Liver (tissue), 9 donors: ENCODE measurements around the gene ARHGEF4. TPM values are rescaled to one million over a fixed set of nuclear protein-coding genes. Genes with fewer than 3 reads are reported as not detected.

ENCODE experiments used
- DNase-seq: peaks from one replicate; pipeline ENCODE4 v3.0.0-alpha.2; 2017; ENCODE audit warnings: low spot score
- H3K27ac ChIP-seq, 2 donors: one replicate each; pipeline ENCODE4 v1.7.0; 2013; ENCODE audit warnings: inconsistent platforms in 2 of 2, low read length in 2 of 2, control low read depth in 1 of 2, low read depth in 1 of 2, mild to moderate bottlenecking in 1 of 2
- H3K27me3 ChIP-seq, 4 donors: one replicate each; pipeline versions ENCODE4 v1.6.1 to v1.7.0; 2013; ENCODE audit warnings: low read length in 3 of 4, inconsistent platforms in 1 of 4, mild to moderate bottlenecking in 1 of 4, moderate library complexity in 1 of 4; ENCODE audit not compliant: control insufficient read depth in 4 of 4, insufficient read depth in 4 of 4
- H3K36me3 ChIP-seq, 4 donors: one replicate each; pipeline versions ENCODE4 v1.6.1 to v1.7.0; 2013; ENCODE audit warnings: low read length in 3 of 4, mild to moderate bottlenecking in 3 of 4, low read depth in 1 of 4, moderate library complexity in 1 of 4; ENCODE audit not compliant: control insufficient read depth in 4 of 4, insufficient read depth in 3 of 4
- H3K4me1 ChIP-seq, 4 donors: one replicate each; pipeline versions ENCODE4 v1.6.1 to v1.7.0; 2013; ENCODE audit warnings: low read length in 3 of 4, mild to moderate bottlenecking in 3 of 4, moderate library complexity in 1 of 4; ENCODE audit not compliant: control insufficient read depth in 4 of 4, insufficient read depth in 4 of 4
- H3K4me3 ChIP-seq, 3 donors: one replicate each; pipeline versions ENCODE4 v1.6.1 to v1.7.0; 2013; ENCODE audit warnings: low read length in 3 of 3, control low read depth in 1 of 3, low read depth in 1 of 3, mild to moderate bottlenecking in 1 of 3
- H3K9ac ChIP-seq, 2 donors: one replicate each; pipeline ENCODE4 v1.7.0; 2013; ENCODE audit warnings: low read length in 2 of 2, mild to moderate bottlenecking in 2 of 2, moderate library complexity in 2 of 2, control low read depth in 1 of 2, low read depth in 1 of 2
- H3K9me3 ChIP-seq, 4 donors: one replicate each; pipeline versions ENCODE4 v1.6.1 to v1.7.0; 2013; ENCODE audit warnings: low read length in 3 of 4; ENCODE audit not compliant: control insufficient read depth in 4 of 4
- CTCF ChIP-seq: fragments of 150-350 bp; IDR thresholded peaks from 2 replicates; pipeline ENCODE4 v1.5.1; 2017; ENCODE audit warnings: improper control_type of control experiment, low read depth, low read length; ENCODE audit not compliant: missing input control
- EGR1 ChIP-seq, 2 donors: IDR thresholded peaks; 2 replicates each; pipeline ENCODE4 v1.6.1; 2016 to 2018; ENCODE audit warnings: antibody characterized with exemption in 2 of 2, low read depth in 2 of 2
- FOXA1 ChIP-seq: IDR thresholded peaks from 2 replicates; pipeline ENCODE4 v1.6.1; 2016; ENCODE audit warnings: antibody characterized with exemption
- FOXA2 ChIP-seq: IDR thresholded peaks from 2 replicates; pipeline ENCODE4 v1.6.1; 2016; ENCODE audit warnings: antibody characterized with exemption
- GABPA ChIP-seq, 2 donors: IDR thresholded peaks in 1 of 2; conservative IDR thresholded peaks in 1 of 2; 2 replicates each; pipeline ENCODE4 v1.6.1; 2016; ENCODE audit warnings: antibody characterized with exemption in 2 of 2, mild to moderate bottlenecking in 1 of 2, moderate library complexity in 1 of 2
- HNF4A ChIP-seq, 2 donors: conservative IDR thresholded peaks; 2 replicates each; pipeline ENCODE4 v1.6.1; 2016; ENCODE audit warnings: antibody characterized with exemption in 2 of 2, mild to moderate bottlenecking in 2 of 2
- HNF4G ChIP-seq: IDR thresholded peaks from 2 replicates; pipeline ENCODE4 v1.6.1; 2016; ENCODE audit warnings: antibody characterized with exemption
- JUND ChIP-seq, 2 donors: IDR thresholded peaks; 2 replicates each; pipeline ENCODE4 v1.6.1; 2016; ENCODE audit warnings: antibody characterized with exemption in 2 of 2
- NR2F2 ChIP-seq: IDR thresholded peaks from 2 replicates; pipeline ENCODE4 v1.6.1; 2016; ENCODE audit warnings: antibody characterized with exemption
- RAD21 ChIP-seq, 2 donors: IDR thresholded peaks; 2 replicates each; pipeline ENCODE4 v1.6.1; 2016; ENCODE audit warnings: antibody characterized with exemption in 2 of 2, mild to moderate bottlenecking in 2 of 2
- RXRA ChIP-seq, 2 donors: IDR thresholded peaks; 2 replicates each; pipeline ENCODE4 v1.6.1; 2017 to 2018; ENCODE audit warnings: antibody characterized with exemption in 2 of 2, mild to moderate bottlenecking in 1 of 2
- TAF1 ChIP-seq: conservative IDR thresholded peaks from 2 replicates; pipeline ENCODE4 v1.6.1; 2016; ENCODE audit warnings: antibody characterized with exemption, mild to moderate bottlenecking
- YY1 ChIP-seq: IDR thresholded peaks from 2 replicates; pipeline ENCODE4 v1.6.1; 2016; ENCODE audit warnings: antibody characterized with exemption, mild to moderate bottlenecking
- WGBS: extraction: QIAGEN DNeasy Blood & Tissue Kit; methylation state at CpG from one replicate; pipeline ENCODE4 v1.1.7; 2013; 5-methylcytosine and 5-hydroxymethylcytosine counted together
- polyA plus RNA-seq, 2 donors: library from polyadenylated mRNA; stranded (reverse) in 1 of 2; unstranded in 1 of 2; fragments of 200-250 nt in 1 of 2; fragments of >200 nt in 1 of 2; fragmentation: Nextera tagmentation in 1 of 2; extraction: Ambion mirVana in 1 of 2; gene quantifications; one replicate each; pipeline versions ENCODE4 v1.2.1 to v1.2.3, GENCODE V29; 2013 to 2015
- total RNA-seq, 2 donors: library from RNA; depleted of rRNA; stranded (reverse); fragments of >200 nt; gene quantifications; one replicate each; pipeline ENCODE4 v1.2.3, GENCODE V29; 2014
- TF ChIP-seq, protein P1 (sequence below): IDR thresholded peaks from 2 replicates; pipeline ENCODE4 v1.6.1; 2016; ENCODE audit warnings: antibody characterized with exemption, mild to moderate bottlenecking
- TF ChIP-seq, protein P2 (sequence below): IDR thresholded peaks from 2 replicates; pipeline ENCODE4 v1.6.1; 2016; ENCODE audit warnings: antibody characterized with exemption
- TF ChIP-seq, protein P3 (sequence below): IDR thresholded peaks from 2 replicates; pipeline ENCODE4 v1.6.1; 2016; ENCODE audit warnings: antibody characterized with exemption
- donor health status: healthy.
- donor health status: healthy.
- donor health status: healthy.
- donor health status: healthy.
- donor health status: healthy.

The ARHGEF4 gene
- total and polyA plus RNA-seq, 4 donors = 0.08 TPM; not detected in 2

DNA sequence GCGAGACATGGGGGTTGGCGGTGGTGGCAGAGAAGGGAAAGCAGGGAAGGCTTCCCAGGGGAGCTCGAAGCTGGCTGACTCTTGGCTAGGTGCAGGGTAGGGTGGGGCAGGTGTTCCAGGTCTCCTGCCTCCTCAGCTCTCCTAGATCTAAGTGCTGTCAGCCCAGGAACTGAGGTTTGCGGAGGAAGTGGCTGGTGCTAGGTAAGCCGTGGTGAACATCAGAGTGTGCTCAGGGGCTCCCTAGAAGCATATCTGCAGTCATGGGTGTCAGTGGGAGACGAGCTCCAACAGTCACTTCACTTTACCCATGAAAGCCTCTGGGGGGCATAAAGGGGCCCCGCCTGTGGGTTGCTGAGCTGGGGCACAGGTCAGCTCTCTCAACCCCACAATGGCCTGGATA lies 34.1 kb downstream of the ARHGEF4 start:
- WGBS = 73% methylated on average over 7 of the region's 7 CpGs

DNA sequence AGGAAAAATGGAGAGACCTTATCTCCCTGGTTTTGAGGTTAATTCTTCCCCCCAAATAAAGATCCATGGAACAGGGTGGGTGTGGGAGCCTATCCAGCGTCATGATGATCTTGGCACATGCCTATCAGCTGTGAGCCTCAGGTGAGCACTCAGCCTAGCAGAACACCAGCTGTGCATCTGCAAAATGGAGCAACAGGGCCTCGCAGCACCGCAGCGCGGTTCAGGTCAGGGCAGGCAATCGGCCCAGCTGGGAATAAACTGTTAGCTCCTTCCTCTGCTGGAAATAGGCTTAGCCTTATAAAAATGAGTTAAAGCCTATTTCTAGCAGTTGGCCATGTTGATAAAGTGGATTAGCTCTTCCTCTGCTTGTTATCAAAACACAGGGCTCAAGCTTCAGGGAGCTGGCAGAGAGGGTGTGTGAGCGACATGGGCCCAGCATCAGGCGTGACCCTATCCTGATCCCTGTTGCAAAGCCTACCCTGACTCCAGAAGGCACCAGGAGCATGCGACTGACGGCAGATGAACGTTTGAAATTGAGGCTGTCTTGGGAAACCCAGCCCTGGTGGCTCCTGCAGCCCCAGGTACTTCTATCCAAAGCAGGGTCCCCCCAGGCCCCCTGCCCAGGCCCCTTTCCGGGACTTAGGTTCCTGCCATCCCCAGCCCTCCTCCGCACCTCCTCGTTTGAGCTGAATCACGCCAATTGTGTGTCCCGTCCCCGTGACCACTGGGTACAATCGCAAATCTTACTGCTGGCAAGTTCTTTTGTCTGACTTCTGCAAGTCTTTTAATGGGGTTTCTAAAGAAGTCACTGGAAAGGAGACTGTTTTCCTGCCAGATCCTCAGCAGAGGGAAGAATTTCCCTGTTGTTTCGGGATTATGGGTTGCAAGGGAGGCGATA lies 35.4 kb downstream of the ARHGEF4 start:
- Histone ChIP-seq H3K36me3 (no peaks in the 10 kb centered on the region), H3K4me3 (no peak overlapping the region), H3K4me1 (no peaks in the 10 kb centered on the region), H3K9ac (no peak overlapping the region), H3K27ac (no peak overlapping the region), H3K9me3 (peaks cover 0 to 3% (median 0%) of the 10 kb centered on the region in 4 donors), H3K27me3 (peaks cover 0 to 3% (median 0%) of the 10 kb centered on the region in 4 donors)
- TF ChIP-seq, protein P1, sequence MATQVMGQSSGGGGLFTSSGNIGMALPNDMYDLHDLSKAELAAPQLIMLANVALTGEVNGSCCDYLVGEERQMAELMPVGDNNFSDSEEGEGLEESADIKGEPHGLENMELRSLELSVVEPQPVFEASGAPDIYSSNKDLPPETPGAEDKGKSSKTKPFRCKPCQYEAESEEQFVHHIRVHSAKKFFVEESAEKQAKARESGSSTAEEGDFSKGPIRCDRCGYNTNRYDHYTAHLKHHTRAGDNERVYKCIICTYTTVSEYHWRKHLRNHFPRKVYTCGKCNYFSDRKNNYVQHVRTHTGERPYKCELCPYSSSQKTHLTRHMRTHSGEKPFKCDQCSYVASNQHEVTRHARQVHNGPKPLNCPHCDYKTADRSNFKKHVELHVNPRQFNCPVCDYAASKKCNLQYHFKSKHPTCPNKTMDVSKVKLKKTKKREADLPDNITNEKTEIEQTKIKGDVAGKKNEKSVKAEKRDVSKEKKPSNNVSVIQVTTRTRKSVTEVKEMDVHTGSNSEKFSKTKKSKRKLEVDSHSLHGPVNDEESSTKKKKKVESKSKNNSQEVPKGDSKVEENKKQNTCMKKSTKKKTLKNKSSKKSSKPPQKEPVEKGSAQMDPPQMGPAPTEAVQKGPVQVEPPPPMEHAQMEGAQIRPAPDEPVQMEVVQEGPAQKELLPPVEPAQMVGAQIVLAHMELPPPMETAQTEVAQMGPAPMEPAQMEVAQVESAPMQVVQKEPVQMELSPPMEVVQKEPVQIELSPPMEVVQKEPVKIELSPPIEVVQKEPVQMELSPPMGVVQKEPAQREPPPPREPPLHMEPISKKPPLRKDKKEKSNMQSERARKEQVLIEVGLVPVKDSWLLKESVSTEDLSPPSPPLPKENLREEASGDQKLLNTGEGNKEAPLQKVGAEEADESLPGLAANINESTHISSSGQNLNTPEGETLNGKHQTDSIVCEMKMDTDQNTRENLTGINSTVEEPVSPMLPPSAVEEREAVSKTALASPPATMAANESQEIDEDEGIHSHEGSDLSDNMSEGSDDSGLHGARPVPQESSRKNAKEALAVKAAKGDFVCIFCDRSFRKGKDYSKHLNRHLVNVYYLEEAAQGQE = no peak
- DNase-seq = no peak
- 89% methylated on average over 20 of the region's 20 CpGs for WGBS

More for the DNA sequence above, 34.1 kb downstream of the ARHGEF4 start:
- TF ChIP-seq RAD21 (IDR thresholded peaks at IDR 0.05) = no peak
- no peaks in the 10 kb centered on the region for H3K4me1 ChIP-seq
- DNase-seq = no peak
- H3K27ac ChIP-seq = no peak overlapping the region
- H3K9ac ChIP-seq = no peak overlapping the region
- no peaks in the 10 kb centered on the region for H3K36me3 ChIP-seq
- peaks cover 0 to 3% (median 0%) of the 10 kb centered on the region in 4 donors for H3K27me3 ChIP-seq
- H3K4me3 ChIP-seq = no peak overlapping the region
- peaks cover 0 to 3% (median 0%) of the 10 kb centered on the region in 4 donors for H3K9me3 ChIP-seq

DNA sequence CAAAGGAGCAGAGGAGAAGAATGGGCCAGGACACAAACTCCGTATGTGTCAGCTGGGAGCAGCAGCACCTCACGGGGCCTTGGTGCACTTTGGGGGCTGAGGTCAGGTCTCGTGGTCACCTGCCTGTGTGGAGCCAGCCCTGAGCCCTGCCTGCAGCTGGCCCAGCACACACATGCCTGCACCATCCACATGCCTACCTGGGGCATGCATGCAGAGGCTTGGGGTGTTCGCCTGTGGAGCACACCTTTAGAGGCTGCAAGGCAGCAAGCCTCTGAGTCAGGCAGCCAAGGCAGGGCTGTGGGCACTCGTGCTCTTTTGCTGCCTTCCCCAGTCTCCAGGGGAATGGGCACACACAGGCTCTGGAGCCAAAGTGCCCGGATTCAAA lies 36.0 kb downstream of the ARHGEF4 start:
- Histone ChIP-seq H3K4me1 (no peaks in the 10 kb centered on the region), H3K36me3 (no peaks in the 10 kb centered on the region), H3K4me3 (no peak overlapping the region), H3K9ac (no peak overlapping the region), H3K27ac (no peak overlapping the region), H3K9me3 (peaks cover 0 to 3% (median 0%) of the 10 kb centered on the region in 4 donors), H3K27me3 (peaks cover 0 to 3% (median 0%) of the 10 kb centered on the region in 4 donors)
- no peak for DNase-seq
- no peak for TF ChIP-seq FOXA2
- TF ChIP-seq RAD21 (IDR thresholded peaks at IDR 0.05) = no peak
- TF ChIP-seq YY1 = no peak
- TF ChIP-seq FOXA1 = no peak
- TF ChIP-seq RXRA (IDR thresholded peaks at IDR 0.05) = no peak
- TF ChIP-seq EGR1 (IDR thresholded peaks at IDR 0.05; ENCODE audit: low read depth in 2 of 2) = no peak
- TF ChIP-seq, protein P1 = no peak
- TF ChIP-seq GABPA (IDR thresholded peaks at IDR 0.05 in 1 of 2, conservative IDR thresholded peaks at IDR 0.05 in 1 of 2) = no peak
- no peak for TF ChIP-seq JUND (IDR thresholded peaks at IDR 0.05)
- TF ChIP-seq TAF1 = no peak
- no peak for TF ChIP-seq CTCF
- no peak for TF ChIP-seq HNF4A (conservative IDR thresholded peaks at IDR 0.05)
- TF ChIP-seq, protein P2, sequence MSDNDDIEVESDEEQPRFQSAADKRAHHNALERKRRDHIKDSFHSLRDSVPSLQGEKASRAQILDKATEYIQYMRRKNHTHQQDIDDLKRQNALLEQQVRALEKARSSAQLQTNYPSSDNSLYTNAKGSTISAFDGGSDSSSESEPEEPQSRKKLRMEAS = no peak
- TF ChIP-seq HNF4G = no peak
- TF ChIP-seq, protein P3, sequence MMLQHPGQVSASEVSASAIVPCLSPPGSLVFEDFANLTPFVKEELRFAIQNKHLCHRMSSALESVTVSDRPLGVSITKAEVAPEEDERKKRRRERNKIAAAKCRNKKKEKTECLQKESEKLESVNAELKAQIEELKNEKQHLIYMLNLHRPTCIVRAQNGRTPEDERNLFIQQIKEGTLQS = no peak
- TF ChIP-seq NR2F2 = no peak
- 75% methylated on average over 6 of the region's 6 CpGs for WGBS
